Measurements from ENCODE around the gene TSNAXIP1. TPM values are rescaled to one million over a fixed set of nuclear protein-coding genes. Genes with fewer than 3 reads are reported as not detected.

TSNAXIP1 gene
- total and polyA plus RNA-seq, 8 donors, result 0.25 to 11.1 (median 1.0) TPM

DNA sequence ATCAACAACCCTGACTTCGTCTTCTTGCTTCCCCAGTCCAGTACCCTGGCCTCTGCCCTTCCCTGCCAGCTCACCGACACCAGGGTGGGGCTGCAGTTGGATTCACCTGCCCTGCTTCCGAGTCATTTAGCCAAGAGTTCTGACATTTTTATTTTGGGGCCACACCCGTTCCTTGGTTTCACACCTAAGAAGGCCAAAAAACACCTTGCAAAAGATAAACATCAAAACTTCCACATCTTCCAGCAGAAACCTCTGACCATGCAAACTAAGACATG is 45.8 kb upstream of the TSNAXIP1 start:
- intact Hi-C loops (cut with DNase I), result no loop called here
- DNase-seq (no peak), FAIRE-seq (no peak)

GRCh38 chr16:67761924-67762323 is 44.8 kb upstream of the TSNAXIP1 start:
- FAIRE-seq, result no peak
- H3K27me3 ChIP-seq, result no peaks in the 10 kb centered on the region
- no peak overlapping the region for H3K4me3 ChIP-seq
- H3K4me1 ChIP-seq, result no peaks in the 10 kb centered on the region
- no peak for ATAC-seq
- no peak for DNase-seq
- H3K9me3 ChIP-seq, result no peaks in the 10 kb centered on the region
- intact Hi-C loops (cut with DNase I), result no loop called here
- 90 to 92% methylated on average over 1 of the region's 1 CpG for WGBS, 2 donors
- no peaks in the 10 kb centered on the region for H3K36me3 ChIP-seq
- no peak overlapping the region for H3K27ac ChIP-seq
- TF ChIP-seq, protein P1, sequence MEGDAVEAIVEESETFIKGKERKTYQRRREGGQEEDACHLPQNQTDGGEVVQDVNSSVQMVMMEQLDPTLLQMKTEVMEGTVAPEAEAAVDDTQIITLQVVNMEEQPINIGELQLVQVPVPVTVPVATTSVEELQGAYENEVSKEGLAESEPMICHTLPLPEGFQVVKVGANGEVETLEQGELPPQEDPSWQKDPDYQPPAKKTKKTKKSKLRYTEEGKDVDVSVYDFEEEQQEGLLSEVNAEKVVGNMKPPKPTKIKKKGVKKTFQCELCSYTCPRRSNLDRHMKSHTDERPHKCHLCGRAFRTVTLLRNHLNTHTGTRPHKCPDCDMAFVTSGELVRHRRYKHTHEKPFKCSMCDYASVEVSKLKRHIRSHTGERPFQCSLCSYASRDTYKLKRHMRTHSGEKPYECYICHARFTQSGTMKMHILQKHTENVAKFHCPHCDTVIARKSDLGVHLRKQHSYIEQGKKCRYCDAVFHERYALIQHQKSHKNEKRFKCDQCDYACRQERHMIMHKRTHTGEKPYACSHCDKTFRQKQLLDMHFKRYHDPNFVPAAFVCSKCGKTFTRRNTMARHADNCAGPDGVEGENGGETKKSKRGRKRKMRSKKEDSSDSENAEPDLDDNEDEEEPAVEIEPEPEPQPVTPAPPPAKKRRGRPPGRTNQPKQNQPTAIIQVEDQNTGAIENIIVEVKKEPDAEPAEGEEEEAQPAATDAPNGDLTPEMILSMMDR (IDR thresholded peaks at IDR 0.05), result no peak

More for the DNA sequence above, 45.8 kb upstream of the TSNAXIP1 start:
- 90 to 94% methylated on average over 4 of the region's 4 CpGs for WGBS, 2 donors
- Histone ChIP-seq H3K27ac (no peak overlapping the region), H3K27me3 (no peaks in the 10 kb centered on the region), H3K36me3 (no peaks in the 10 kb centered on the region), H3K9me3 (no peaks in the 10 kb centered on the region), H3K4me1 (no peaks in the 10 kb centered on the region), H3K4me3 (no peak overlapping the region)
- TF ChIP-seq, protein P1 (IDR thresholded peaks at IDR 0.05), result no peak
- no peak for ATAC-seq

- 92 to 94% methylated on average over 2 of the region's 2 CpGs for WGBS, 2 donors
- Histone ChIP-seq H3K9me3 (no peaks in the 10 kb centered on the region), H3K4me1 (no peaks in the 10 kb centered on the region), H3K36me3 (no peaks in the 10 kb centered on the region), H3K27me3 (no peaks in the 10 kb centered on the region), H3K27ac (no peak overlapping the region), H3K4me3 (no peak overlapping the region)
- intact Hi-C loops (cut with DNase I), result no loop called here
- FAIRE-seq, result no peak
- no peak for ATAC-seq
- TF ChIP-seq, protein P1 (IDR thresholded peaks at IDR 0.05), result no peak
- DNase-seq, result no peak
These were observed 44.3 kb upstream of the TSNAXIP1 start for GRCh38 chr16:67762385-67762784.

GRCh38 chr16:67763066-67763465 is 43.6 kb upstream of the TSNAXIP1 start:
- 92% methylated on average over 5 of the region's 5 CpGs for WGBS, 2 donors

DNA sequence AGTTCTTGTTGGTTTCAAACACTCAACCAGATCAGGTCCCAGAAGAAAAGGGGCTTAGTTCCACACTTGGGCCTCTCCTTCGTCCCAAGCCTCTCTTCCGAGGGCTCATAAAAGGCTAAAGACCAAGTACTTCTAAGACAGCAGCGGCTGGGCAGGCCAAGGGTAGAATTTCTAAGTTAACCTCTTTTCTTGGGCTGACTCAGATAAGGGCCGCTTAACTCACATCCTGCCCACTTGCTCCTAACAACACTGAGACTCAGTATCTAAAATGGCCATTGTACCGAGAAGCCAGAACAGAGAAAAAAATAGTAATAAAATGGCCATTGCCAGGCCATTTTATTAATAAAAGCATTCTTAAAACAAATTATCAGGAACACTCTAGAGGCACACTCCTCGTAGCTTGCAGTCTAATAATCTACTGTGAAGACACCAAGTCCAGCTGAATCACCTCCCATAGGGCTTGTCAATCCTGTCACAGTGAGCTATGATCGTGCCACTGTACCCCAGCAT is 42.5 kb upstream of the TSNAXIP1 start:
- H3K27ac ChIP-seq, result no peak overlapping the region
- TF ChIP-seq, protein P1 (IDR thresholded peaks at IDR 0.05), result no peak
- ATAC-seq, result no peak
- intact Hi-C loops (cut with DNase I), result no loop called here
- H3K4me1 ChIP-seq, result no peaks in the 10 kb centered on the region
- no peak overlapping the region for H3K4me3 ChIP-seq
- H3K27me3 ChIP-seq, result no peaks in the 10 kb centered on the region
- no peaks in the 10 kb centered on the region for H3K36me3 ChIP-seq
- WGBS, 2 donors, result 96% methylated on average over 7 of the region's 7 CpGs
- H3K9me3 ChIP-seq, result no peaks in the 10 kb centered on the region
- FAIRE-seq, result no peak
- no peak for DNase-seq

More at GRCh38 chr16:67763066-67763465, 43.6 kb upstream of the TSNAXIP1 start:
- ATAC-seq (no peak), DNase-seq (no peak), FAIRE-seq (no peak)
- Histone ChIP-seq H3K9me3 (no peaks in the 10 kb centered on the region), H3K4me3 (no peak overlapping the region), H3K27me3 (no peaks in the 10 kb centered on the region), H3K36me3 (no peaks in the 10 kb centered on the region), H3K27ac (no peak overlapping the region), H3K4me1 (no peaks in the 10 kb centered on the region)
- intact Hi-C loops (cut with DNase I), result no loop called here
- TF ChIP-seq, protein P1 (IDR thresholded peaks at IDR 0.05), result no peak
